ENCODE results near the gene NAPB.

GRCh38 chr20:23379772-23380171 lies 41.5 kb downstream of the NAPB start:
- TF ChIP-seq HDAC2 (IDR thresholded peaks at IDR 0.05) (no peak), CTCF (IDR thresholded peaks at IDR 0.05) (no peak), SMC3 (IDR thresholded peaks at IDR 0.05) (no peak), EHMT2 (IDR thresholded peaks at IDR 0.05; ENCODE audit: low read depth) (no peak), POLR2A (IDR thresholded peaks at IDR 0.05; ENCODE audit: low read length) (no peak), REST (IDR thresholded peaks at IDR 0.05) (no peak), RFX5 (IDR thresholded peaks at IDR 0.05) (no peak), BHLHE40 (IDR thresholded peaks at IDR 0.05; ENCODE audit: low read depth, low read length) (no peak), MAX (IDR thresholded peaks at IDR 0.05) (no peak), PBX3 (IDR thresholded peaks at IDR 0.05) (no peak), MYC (IDR thresholded peaks at IDR 0.05; ENCODE audit: borderline replicate concordance, low read length) (no peak), ELK1 (IDR thresholded peaks at IDR 0.05; ENCODE audit: low read depth, low read length) (no peak), HMGXB4 (CRISPR knock-in tag; IDR thresholded peaks at IDR 0.05; ENCODE audit: borderline replicate concordance) (no peak)

All from A549 (cell line).